T-helper 2 cell treated with Interferon-gamma antibody and Interleukin-4, amounts not matched to agents 5 μg/mL and 100 μg/mL, for 36 hours (primary cell): Measurements from ENCODE around the gene EFCAB13.
"Not testable (repeated sequence)": the region's sequence is repeated elsewhere in the genome, so short reads cannot be mapped to it uniquely, and the experiment has no call there.

Experiments used
- DNase-seq: peaks from one replicate; pipeline ENCODE4 v3.0.0; 2021; ENCODE audit warnings: low spot score
- H3K27ac Mint-ChIP-seq: one replicate; pipeline ENCODE4 v1.8.0; 2021; ENCODE audit warnings: mild to moderate bottlenecking, mixed read lengths
- H3K27me3 Mint-ChIP-seq: one replicate; pipeline ENCODE4 v1.8.0; 2021; ENCODE audit warnings: low read depth, mixed read lengths
- H3K36me3 Mint-ChIP-seq: one replicate; pipeline ENCODE4 v1.8.0; 2021; ENCODE audit warnings: low read depth, mixed read lengths
- H3K4me1 Mint-ChIP-seq: one replicate; pipeline ENCODE4 v1.8.0; 2021; ENCODE audit warnings: low read depth, mixed read lengths
- H3K4me3 Mint-ChIP-seq: one replicate; pipeline ENCODE4 v1.8.0; 2022; ENCODE audit warnings: mild to moderate bottlenecking, moderate library complexity, mixed read lengths
- H3K9me3 Mint-ChIP-seq: one replicate; pipeline ENCODE4 v1.8.0; 2021; ENCODE audit warnings: mixed read lengths

EFCAB13 gene

DNA sequence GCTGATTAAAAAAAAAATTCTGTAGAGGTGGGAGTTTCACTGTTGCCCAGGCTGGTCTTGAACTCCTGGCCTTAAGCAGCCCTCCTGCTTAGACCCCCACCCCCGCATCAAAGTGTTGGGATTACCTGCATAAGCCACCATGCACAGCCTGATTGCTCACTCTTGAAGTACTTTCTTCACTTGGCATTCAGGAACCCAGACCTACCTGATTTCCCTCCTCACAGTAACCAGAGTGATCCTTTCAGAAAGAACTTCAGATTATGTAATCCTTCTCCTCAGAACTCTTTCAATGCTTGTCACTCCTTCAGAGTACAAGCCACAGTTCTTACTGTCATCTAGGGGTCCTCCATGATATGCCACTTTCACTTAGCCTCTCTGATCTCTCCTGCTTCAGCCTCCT lies 1.4 kb downstream of the EFCAB13 start:
- Mint-ChIP-seq H3K4me3 (peak overlapping the region; percentile 91), H3K27ac (peak overlapping the region; percentile 17), H3K27me3 (peaks cover 19% of the 10 kb centered on the region), H3K4me1 (peaks cover 12% of the 10 kb centered on the region), H3K9me3 (peaks cover 5% of the 10 kb centered on the region), H3K36me3 (no peaks in the 10 kb centered on the region)
- DNase-seq: no peak

DNA sequence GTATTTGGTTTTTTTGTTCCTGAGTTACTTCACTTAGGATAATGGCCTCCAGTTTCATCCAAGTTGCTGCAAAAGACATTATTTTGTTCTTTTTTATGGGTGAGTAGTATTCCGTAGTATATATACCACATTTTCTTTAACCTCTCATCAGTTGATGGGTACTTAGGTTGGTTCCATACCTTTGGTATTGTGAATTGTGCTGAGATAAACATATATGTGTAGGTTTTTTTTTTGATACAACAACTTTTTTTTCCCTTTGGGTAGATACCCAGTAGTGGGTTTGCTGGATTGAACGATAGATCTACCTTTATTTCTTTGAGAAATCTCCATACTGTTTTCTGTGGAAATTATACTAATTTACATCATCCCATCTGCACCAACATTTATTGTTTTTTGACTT lies 6.8 kb downstream of the EFCAB13 start:
- DNase-seq: no peak
- no peak overlapping the region for H3K4me3 Mint-ChIP-seq
- no peak overlapping the region for H3K27ac Mint-ChIP-seq
- peaks cover 4% of the 10 kb centered on the region for H3K4me1 Mint-ChIP-seq
- H3K27me3 Mint-ChIP-seq: peaks cover 2% of the 10 kb centered on the region
- H3K36me3 Mint-ChIP-seq: no peaks in the 10 kb centered on the region
- no peaks in the 10 kb centered on the region for H3K9me3 Mint-ChIP-seq

DNA sequence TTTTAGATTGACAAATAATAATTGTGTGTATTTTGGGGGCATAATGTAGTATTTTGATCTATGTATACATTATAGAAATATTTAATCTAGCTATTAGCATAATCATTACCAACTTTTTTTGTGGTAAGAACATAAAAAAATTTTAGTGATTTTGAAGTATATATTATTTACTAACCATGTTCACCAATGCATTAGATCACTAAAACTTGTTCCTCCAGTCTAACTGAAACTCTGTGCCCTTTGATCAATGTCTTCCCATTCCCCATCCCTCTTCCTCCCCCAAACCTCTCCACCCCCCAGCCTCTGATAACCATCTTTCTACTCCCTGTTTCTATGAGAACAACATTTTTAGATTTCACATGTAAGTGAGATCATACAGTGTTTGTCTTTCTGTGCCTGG lies 8.5 kb downstream of the EFCAB13 start:
- DNase-seq: no peak
- no peaks in the 10 kb centered on the region for H3K36me3 Mint-ChIP-seq
- no peak overlapping the region for H3K4me3 Mint-ChIP-seq
- H3K27me3 Mint-ChIP-seq: peaks cover 2% of the 10 kb centered on the region
- H3K9me3 Mint-ChIP-seq: no peaks in the 10 kb centered on the region
- no peak overlapping the region for H3K27ac Mint-ChIP-seq
- peaks cover 3% of the 10 kb centered on the region for H3K4me1 Mint-ChIP-seq

DNA sequence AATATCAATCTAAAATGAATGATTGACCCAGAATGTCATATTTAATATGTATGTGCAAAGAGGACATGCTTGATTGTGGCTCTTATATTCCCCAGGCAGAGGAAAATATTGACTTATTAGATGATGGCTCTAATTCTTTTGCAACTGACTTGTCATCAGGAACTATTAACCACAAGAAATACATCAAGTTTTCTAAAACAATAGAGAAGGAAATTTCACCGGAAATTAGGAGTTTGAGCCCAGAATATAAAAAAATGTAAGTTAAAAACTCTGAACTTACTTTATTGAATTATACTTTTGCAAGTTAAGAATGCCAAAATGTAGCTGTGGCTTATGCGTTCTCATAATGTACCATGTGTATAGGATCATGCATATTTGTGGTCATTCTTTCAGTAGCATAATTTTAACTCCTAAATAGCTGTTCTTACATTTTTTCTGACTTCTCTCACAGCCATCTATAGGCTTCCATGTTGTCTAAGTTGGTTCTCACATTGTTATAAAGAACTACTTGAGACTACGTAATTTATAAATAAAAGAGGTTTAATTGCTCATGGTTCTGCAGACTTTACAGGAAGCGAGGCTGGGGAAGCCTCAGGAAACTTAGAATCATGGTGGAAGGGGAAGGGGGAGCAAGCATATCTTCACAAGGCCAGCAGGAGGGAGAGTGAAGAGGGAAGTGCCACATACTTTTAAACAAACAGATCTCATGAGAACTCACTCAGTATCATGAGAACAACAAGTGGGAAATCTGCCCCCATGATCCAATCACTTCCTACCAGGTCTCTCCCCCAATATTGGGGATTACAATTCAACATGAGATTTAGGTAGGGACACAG lies 11.6 kb downstream of the EFCAB13 start:
- Mint-ChIP-seq H3K4me3 (no peak overlapping the region), H3K9me3 (no peaks in the 10 kb centered on the region), H3K4me1 (peaks cover 3% of the 10 kb centered on the region), H3K27ac (no peak overlapping the region), H3K36me3 (no peaks in the 10 kb centered on the region), H3K27me3 (no peaks in the 10 kb centered on the region)
- no peak for DNase-seq

DNA sequence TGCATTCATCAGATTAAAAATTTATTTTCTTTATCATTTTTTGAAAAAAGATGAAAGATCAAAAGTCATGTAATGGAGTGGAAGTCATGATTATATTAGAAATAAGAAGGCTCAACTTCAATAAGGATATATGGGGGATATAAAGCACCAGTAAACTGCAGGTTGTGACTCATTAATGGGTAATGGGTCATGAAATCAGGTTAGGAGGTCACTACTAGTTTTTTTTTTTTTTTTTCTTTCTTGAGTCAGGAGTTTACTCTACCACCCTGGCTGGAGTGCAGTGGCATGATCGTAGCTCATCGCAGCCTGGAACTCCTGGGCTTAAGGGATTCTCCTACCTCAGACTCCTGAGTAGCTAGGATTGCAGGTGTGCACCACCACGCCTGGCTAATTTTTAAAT lies 14.3 kb downstream of the EFCAB13 start:
- Mint-ChIP-seq H3K9me3 (no peaks in the 10 kb centered on the region), H3K27ac (no peak overlapping the region), H3K4me3 (no peak overlapping the region), H3K4me1 (no peaks in the 10 kb centered on the region), H3K36me3 (peaks cover 2% of the 10 kb centered on the region), H3K27me3 (no peaks in the 10 kb centered on the region)
- no peak for DNase-seq

DNA sequence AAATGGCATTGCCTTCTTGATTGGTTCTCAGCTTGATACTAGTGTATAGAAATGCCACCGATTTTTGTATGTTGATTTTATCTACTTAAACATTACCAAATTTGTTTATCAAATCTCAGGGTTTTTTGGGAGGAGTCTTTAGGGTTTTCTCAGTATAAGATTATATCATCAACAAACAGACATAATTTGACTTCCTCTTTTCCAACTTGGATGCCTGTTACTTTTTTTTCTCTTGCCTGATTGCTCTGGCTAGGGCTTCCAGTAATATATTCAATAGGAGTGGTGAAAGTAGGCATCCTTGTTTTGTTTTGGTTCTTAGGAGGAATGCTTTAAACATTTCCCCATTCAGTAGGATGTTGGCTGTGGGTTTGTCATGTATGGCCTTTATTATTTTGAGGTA lies 29.1 kb downstream of the EFCAB13 start:
- Mint-ChIP-seq H3K4me1 (peaks cover 6% of the 10 kb centered on the region), H3K9me3 (peaks cover 3% of the 10 kb centered on the region)

DNA sequence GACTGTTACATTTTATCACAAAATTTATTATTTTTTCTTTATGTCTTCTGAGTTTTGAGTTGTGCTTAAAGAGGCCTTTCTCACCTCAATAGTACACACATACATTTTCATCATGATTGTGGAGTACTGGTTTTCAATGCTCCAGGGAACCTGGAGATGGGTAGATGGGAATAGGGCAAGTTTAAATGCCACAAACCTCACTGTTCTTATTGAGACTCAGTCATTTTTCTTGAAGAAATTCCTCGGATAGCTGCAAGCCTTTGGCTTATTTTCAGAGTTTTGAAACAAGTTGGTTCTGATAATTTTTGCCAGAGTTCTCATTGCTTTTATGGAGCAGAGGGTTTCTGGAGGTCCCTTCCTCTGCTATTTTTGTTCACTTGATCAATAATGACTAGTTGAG lies 34.9 kb downstream of the EFCAB13 start:
- H3K36me3 Mint-ChIP-seq: no peaks in the 10 kb centered on the region
- no peaks in the 10 kb centered on the region for H3K27me3 Mint-ChIP-seq
- H3K4me1 Mint-ChIP-seq: peaks cover 3% of the 10 kb centered on the region
- H3K9me3 Mint-ChIP-seq: peaks cover 3% of the 10 kb centered on the region
- DNase-seq: no peak
- H3K4me3 Mint-ChIP-seq: no peak overlapping the region
- H3K27ac Mint-ChIP-seq: no peak overlapping the region

More for the DNA sequence above, 29.1 kb downstream of the EFCAB13 start:
- Mint-ChIP-seq H3K27me3 (peaks cover 3% of the 10 kb centered on the region), H3K36me3 (no peaks in the 10 kb centered on the region), H3K27ac (no peak overlapping the region), H3K4me3 (no peak overlapping the region)
- no peak for DNase-seq

DNA sequence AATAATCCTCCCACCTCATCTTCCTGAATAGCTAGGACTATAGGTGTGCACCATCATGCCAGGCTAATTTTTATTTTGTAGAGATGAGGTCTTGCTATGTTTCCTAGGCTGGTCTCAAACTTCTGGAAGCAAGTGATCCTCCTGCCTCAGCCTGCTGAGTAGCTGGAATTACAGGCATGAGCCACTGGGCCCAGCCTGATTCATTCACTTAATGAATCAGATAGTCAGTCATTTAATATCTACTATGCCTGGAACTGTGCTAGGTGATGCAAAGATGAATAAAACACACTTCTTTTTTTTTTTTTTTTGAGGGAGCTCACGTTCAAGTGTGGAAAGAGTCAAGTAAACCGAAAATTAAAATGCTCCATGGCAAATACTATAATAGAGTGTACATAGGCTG lies 39.4 kb downstream of the EFCAB13 start:
- H3K27me3 Mint-ChIP-seq: peaks cover 4% of the 10 kb centered on the region
- H3K4me3 Mint-ChIP-seq: no peak overlapping the region
- no peaks in the 10 kb centered on the region for H3K9me3 Mint-ChIP-seq
- no peak for DNase-seq
- H3K27ac Mint-ChIP-seq: no peak overlapping the region
- H3K4me1 Mint-ChIP-seq: no peaks in the 10 kb centered on the region
- no peaks in the 10 kb centered on the region for H3K36me3 Mint-ChIP-seq

DNA sequence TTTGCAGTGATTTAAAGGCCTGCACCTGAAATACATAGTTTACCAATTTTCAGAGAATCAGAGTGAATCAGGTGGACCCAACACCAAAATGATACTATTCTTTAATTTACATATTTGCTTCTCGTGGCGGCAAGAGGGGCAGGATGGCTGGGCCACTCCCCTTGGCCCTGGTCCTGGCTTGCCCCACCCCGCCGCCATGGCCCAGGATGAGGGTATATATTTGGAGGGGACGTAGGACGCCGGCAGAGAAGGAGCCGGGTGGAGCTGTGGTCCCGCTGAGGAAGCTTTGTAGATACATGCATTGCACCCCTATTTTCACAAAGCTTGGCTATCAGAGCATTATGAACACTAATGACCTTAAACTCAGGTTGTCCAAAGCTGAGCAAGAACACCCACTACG lies 43.5 kb downstream of the EFCAB13 start:
- peaks cover 5% of the 10 kb centered on the region for H3K9me3 Mint-ChIP-seq
- H3K4me3 Mint-ChIP-seq: no peak overlapping the region
- DNase-seq: no peak
- no peaks in the 10 kb centered on the region for H3K4me1 Mint-ChIP-seq
- H3K27ac Mint-ChIP-seq: no peak overlapping the region
- H3K36me3 Mint-ChIP-seq: no peaks in the 10 kb centered on the region
- peaks cover 18% of the 10 kb centered on the region for H3K27me3 Mint-ChIP-seq

DNA sequence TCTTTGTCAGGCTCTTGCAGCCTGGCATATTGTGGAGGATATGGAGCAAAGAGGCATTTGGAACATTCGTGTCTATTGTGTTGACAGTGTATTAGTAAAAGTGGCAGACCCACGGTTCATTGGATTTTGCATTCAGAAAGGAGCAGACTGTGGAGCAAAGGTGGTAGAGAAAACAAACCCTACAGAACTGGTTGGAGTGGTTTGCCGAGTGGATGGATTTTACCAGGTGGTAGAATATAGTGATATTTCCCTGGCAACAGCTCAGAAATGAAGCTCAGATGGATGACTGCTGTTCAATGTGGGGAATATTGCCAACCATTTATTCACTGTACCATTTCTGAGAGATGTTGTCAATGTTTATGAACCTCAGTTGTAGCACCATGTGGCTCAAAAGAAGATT lies 44.5 kb downstream of the EFCAB13 start:
- H3K27me3 Mint-ChIP-seq: peaks cover 25% of the 10 kb centered on the region
- H3K9me3 Mint-ChIP-seq: peaks cover 15% of the 10 kb centered on the region
- H3K27ac Mint-ChIP-seq: no peak overlapping the region
- no peak overlapping the region for H3K4me3 Mint-ChIP-seq
- no peak for DNase-seq
- H3K4me1 Mint-ChIP-seq: no peaks in the 10 kb centered on the region
- peaks cover 3% of the 10 kb centered on the region for H3K36me3 Mint-ChIP-seq

DNA sequence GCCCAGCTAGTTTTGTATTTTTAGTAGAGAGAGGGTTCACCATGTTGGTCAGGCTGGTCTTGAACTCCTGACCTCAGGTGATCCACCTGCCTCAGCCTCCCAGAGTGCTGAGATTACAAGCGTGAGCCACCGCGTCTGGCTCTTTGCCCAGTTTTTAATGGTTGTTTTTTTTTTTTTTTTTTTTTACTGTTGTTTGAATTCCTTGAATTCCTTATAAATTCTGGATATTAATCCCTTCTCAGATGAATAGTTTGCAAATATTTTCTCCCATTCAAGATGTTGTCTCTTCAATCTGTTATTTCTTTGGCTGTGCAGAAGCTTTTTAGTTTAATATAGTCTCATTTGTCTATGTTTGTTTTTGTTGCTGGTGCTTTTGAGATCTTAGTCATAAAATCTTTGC lies 47.1 kb downstream of the EFCAB13 start:
- Mint-ChIP-seq H3K9me3 (peaks cover 17% of the 10 kb centered on the region), H3K27me3 (peaks cover 26% of the 10 kb centered on the region)
- not testable (repeated sequence) for H3K27ac Mint-ChIP-seq, H3K4me3 Mint-ChIP-seq, H3K36me3 Mint-ChIP-seq, DNase-seq, H3K4me1 Mint-ChIP-seq

DNA sequence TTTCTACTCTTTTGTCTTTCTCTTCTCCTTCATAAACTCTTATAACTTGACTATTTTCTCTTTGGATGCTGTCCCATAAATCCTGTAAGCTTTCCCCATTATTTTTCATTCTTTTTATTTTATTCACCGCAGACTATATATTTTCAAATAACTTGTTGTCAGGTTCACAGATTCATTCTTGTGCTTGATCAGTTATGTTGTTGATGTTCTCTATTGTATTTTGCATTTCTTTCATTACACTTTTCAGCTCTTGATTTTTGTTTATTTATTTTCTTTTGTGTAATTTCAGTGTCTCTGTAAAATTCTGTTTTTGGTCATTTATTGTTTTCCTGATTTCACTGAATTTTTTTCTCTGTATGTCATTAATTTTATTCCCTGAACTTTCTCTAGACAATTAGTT lies 49.2 kb downstream of the EFCAB13 start:
- H3K4me3 Mint-ChIP-seq: no peak overlapping the region
- DNase-seq: no peak
- H3K9me3 Mint-ChIP-seq: peaks cover 17% of the 10 kb centered on the region
- peaks cover 28% of the 10 kb centered on the region for H3K27me3 Mint-ChIP-seq
- peaks cover 3% of the 10 kb centered on the region for H3K36me3 Mint-ChIP-seq
- no peaks in the 10 kb centered on the region for H3K4me1 Mint-ChIP-seq
- H3K27ac Mint-ChIP-seq: no peak overlapping the region

DNA sequence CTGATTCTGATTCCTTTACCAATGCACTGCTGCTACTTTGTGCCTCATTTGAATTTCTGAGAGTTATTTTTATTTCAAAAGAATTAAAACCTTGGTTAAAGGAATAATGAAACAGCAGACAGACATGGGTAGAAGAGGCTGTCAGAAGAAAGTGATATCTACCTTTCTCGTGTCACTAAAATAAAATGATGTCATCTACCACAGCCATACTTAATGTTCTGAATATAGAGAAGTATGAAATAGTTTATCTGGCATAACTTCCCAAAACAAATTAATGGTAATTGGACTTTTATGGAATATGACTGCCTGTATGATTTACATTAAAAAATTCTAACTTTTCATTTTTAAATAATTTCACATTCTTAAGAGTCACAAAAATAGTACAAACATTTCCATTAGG lies 52.5 kb downstream of the EFCAB13 start:
- peaks cover 17% of the 10 kb centered on the region for H3K9me3 Mint-ChIP-seq
- peaks cover 3% of the 10 kb centered on the region for H3K36me3 Mint-ChIP-seq
- no peak for DNase-seq
- no peaks in the 10 kb centered on the region for H3K4me1 Mint-ChIP-seq
- no peak overlapping the region for H3K27ac Mint-ChIP-seq
- H3K4me3 Mint-ChIP-seq: no peak overlapping the region
- peaks cover 19% of the 10 kb centered on the region for H3K27me3 Mint-ChIP-seq

DNA sequence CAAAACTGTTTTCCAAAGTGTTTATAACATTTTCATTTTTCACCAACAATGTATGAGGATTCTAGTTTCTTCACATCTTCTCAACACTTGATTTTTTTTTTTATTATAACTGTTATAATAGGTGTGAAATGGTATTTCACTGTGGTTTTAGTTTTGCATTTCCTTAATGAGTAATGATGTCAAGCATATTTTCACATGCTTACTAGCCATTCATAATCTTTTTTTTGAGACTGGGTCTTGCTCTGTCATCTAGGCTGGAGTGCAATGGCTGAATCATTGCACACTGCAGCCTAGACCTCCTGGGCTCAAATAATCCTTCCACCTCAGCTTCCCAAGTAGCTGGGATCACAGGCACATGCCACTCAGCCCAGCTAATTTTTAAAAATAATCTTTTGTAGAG lies 65.1 kb downstream of the EFCAB13 start:
- DNase-seq: no peak
- no peak overlapping the region for H3K4me3 Mint-ChIP-seq
- H3K27me3 Mint-ChIP-seq: peaks cover 5% of the 10 kb centered on the region
- H3K9me3 Mint-ChIP-seq: peaks cover 8% of the 10 kb centered on the region
- no peaks in the 10 kb centered on the region for H3K4me1 Mint-ChIP-seq
- H3K36me3 Mint-ChIP-seq: peaks cover 2% of the 10 kb centered on the region
- H3K27ac Mint-ChIP-seq: no peak overlapping the region

DNA sequence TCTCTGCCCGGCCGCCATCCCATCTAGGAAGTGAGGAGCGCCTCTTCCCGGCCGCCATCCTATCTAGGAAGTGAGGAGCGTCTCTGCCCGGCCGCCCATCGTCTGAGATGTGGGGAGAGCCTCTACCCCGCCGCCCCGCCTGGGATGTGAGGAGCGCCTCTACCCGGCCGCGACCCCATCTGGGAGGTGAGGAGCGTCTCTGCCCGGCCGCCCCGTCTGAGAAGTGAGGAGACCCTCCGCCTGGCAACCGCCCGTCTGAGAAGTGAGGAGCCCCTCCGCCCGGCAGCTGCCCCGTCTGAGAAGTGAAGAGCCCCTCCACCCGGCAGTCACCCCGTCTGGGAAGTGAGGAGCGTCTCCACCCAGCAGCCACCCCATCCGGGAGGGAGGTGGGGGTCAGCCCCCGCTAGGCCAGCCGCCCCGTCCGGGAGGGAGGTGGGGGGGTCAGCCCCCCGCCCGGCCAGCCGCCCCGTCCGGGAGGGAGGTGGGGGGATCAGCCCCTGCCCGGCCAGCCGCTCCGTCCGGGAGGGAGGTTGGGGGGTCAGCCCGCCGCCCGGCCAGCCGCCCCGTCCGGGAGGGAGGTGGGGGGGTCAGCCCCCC lies 73.9 kb downstream of the EFCAB13 start:
- H3K27me3 Mint-ChIP-seq, H3K36me3 Mint-ChIP-seq, H3K4me3 Mint-ChIP-seq, DNase-seq, H3K9me3 Mint-ChIP-seq, H3K27ac Mint-ChIP-seq, H3K4me1 Mint-ChIP-seq: not testable (repeated sequence)
